ENCODE data around the gene FARP1. TPM values are rescaled to one million over a fixed set of nuclear protein-coding genes. Genes with fewer than 3 reads are reported as not detected.

The FARP1 gene
- total and polyA plus RNA-seq, 2 of the 13 experiments (the other 11 are each of a cell fraction or from before 2014, with no cell fraction given), result 70.6 to 126 TPM

GRCh38 chr13:98237331-98237730 is 94.4 kb downstream of the FARP1 start:
- Histone ChIP-seq H3K4me1 (ENCODE audit: insufficient read depth, low read length) (peaks cover 53% of the 10 kb centered on the region), H3K4me3 (replicated peaks in 1 of 3; ENCODE audit: insufficient read depth in 1 of 3, low read depth in 2 of 3, low read length in 3 of 3) (no peak overlapping the region), H3K9me3 (ENCODE audit: low read length) (no peaks in the 10 kb centered on the region), H3K9ac (ENCODE audit: insufficient read depth, low read depth, low read length) (no peak overlapping the region), H2AFZ (ENCODE audit: low read length) (no peak overlapping the region), H3K36me3 (replicated peaks in 1 of 2; ENCODE audit: control insufficient read depth in 1 of 2, insufficient read depth in 2 of 2, low read length in 2 of 2) (peaks cover 9 to 62% of the 10 kb centered on the region in 2 experiments), H3K79me2 (ENCODE audit: insufficient read depth, low read length) (peaks cover 90% of the 10 kb centered on the region), H3K4me2 (ENCODE audit: low read depth, low read length) (no peak overlapping the region), H3K27ac (ENCODE audit: extremely low read length, insufficient read depth, low read length) (no peak overlapping the region), H4K20me1 (ENCODE audit: insufficient read depth, low read length) (peaks cover 45% of the 10 kb centered on the region), H3K27me3 (ENCODE audit: control insufficient read depth in 1 of 2, insufficient read depth in 2 of 2, low read length in 2 of 2) (no peaks in the 10 kb centered on the region)
- 95% methylated on average over 8 of the region's 8 CpGs for WGBS (ENCODE audit: low lambda C conversion rate)
- CTCF ChIA-PET (ENCODE audit: low intra/inter-chr PET ratio, low total read pairs), result no interaction called here
- intact Hi-C loops (cut with micrococcal nuclease; ENCODE audit: unreplicated experiment) (no loop called here), in situ Hi-C loops (cut with HindIII; ENCODE audit: extremely low pct_ligation_motif_present, low pct_unique_long_range_greater_than_20kb) (no loop called here)
- DNase-seq (ENCODE audit: low spot score), result no peak
- no peak for ATAC-seq
- POLR2A ChIA-PET, result no interaction called here
- TF ChIP-seq ZNF383 (CRISPR knock-in tag; IDR thresholded peaks at IDR 0.05; ENCODE audit: borderline replicate concordance) (no peak), ZNF672 (CRISPR knock-in tag; IDR thresholded peaks at IDR 0.05) (no peak), ZBTB44 (CRISPR knock-in tag; IDR thresholded peaks at IDR 0.05) (no peak), TOE1 (CRISPR knock-in tag; IDR thresholded peaks at IDR 0.05) (no peak), PRDM4 (CRISPR knock-in tag; IDR thresholded peaks at IDR 0.05; ENCODE audit: borderline replicate concordance) (no peak), ZNF331 (CRISPR knock-in tag; IDR thresholded peaks at IDR 0.05) (no peak), PCBP2 (optimal IDR thresholded peaks at IDR 0.05; ENCODE audit: low read depth, low read length, poor library complexity, severe bottlenecking) (no peak), NR2F2 (IDR thresholded peaks at IDR 0.05; ENCODE audit: borderline replicate concordance, low read depth) (no peak), GLMP (CRISPR knock-in tag; IDR thresholded peaks at IDR 0.05; ENCODE audit: borderline replicate concordance) (no peak), ATM (IDR thresholded peaks at IDR 0.05; ENCODE audit: borderline replicate concordance) (no peak), ARNTL (CRISPR knock-in tag; IDR thresholded peaks at IDR 0.05) (no peak), MTF2 (CRISPR knock-in tag; IDR thresholded peaks at IDR 0.05; ENCODE audit: borderline replicate concordance) (no peak), JUN (CRISPR knock-in tag; IDR thresholded peaks at IDR 0.05) (no peak)
- no peak for FAIRE-seq
- no TSS peak for BruUV-seq (replicated peaks)

Data from HepG2 (cell line).